GOT3 (cell line): Measurements from ENCODE around the gene RFX3.

Source experiments
- DNase-seq: peaks from one replicate; lab custom pipeline; 2025; ENCODE audit warnings: mixed read lengths; lab: John Stamatoyannopoulos, UW

Gene RFX3

DNA sequence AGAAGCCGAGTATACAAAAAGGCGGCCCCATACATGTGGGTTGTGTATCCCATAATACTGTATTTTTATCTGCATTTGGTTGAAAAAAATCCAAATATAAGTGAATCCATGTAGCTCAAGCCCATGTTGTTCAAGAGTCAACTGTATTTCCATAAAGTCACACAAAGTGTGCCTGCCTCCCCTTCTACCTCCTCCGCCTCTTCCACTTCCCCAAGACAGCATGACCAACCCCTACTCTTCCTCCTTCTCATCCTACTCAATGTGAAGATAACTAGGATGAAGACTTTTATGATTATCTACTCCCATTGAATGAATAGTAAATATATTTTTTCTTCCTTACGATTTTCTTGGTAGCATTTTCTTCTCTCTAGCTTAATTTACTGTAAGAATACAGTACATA lies 92.7 kb downstream of the RFX3 start:
- DNase-seq: no peak

DNA sequence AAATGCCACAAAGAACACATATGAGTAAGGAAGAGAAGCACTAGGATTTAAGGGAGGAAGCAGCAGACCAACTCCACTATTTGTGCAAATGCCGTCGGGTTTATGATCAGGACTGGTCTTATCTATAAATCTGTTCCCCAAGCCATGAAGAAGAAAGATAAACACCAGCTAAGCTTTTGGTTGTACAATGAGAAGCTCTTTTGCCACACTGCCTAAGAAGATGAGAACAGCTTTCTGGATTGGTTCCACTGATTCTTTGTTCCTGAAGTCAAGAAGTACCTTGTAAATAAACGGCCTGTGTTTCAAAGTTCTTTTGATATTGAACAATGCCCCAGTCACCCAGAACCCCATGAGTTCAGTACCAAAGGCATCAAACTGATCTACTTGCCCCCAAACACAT lies 93.9 kb downstream of the RFX3 start:
- no peak for DNase-seq

DNA sequence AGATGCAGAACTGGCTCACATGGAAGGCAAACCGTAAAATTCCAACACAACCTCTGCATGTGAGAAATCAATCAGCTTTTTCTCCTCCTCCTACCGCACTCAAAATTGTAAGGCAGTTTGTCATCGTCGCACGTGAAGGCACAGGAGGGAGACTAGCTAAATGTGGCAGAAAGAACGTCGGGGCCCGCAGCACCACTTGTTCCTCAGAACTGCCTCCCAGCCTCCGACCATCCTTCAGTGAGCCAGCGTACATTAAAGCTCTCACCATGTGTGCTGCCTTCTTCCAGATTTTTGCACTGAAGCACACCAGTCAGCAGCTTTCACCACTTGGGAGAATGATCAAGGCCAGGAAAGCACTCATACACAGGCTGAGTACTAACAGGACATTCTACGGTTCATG lies 105.9 kb downstream of the RFX3 start:
- DNase-seq: no peak

DNA sequence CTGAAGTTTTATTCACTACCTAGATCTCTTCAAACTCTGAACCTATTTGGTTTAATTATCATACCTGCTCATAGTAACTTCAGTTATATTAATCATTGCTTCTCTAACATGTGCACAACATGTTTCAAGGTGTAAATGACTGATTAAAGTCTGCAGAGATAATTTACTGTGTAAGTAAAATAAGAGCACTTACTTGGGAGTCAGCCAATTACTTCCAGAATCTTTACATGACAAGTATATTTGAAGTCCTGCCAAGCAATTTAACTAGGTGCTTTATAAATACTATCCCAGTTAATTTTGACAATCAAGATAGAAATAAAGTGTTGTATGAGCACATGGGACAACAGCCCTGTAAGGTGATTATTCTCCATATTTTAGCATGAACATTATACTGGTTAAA lies 109.9 kb downstream of the RFX3 start:
- DNase-seq: no peak

DNA sequence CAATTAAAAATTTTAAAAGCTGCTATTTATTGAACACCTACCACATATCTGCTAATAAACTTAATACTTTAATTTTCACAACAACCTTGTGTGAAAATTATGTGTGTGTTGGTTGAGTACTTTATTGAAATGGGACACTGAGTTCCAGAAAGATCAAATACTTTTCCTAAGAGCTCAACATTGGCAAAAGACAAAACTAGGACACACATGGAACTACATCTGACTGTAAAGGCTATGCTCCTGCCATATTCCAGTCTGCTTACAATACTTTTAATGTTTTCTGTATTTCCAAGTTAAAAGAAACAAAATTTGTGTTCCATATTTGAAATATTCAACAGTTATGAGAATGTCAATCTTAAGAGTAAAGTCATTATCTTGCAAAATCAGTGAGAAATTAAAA lies 111.8 kb downstream of the RFX3 start:
- no peak for DNase-seq

DNA sequence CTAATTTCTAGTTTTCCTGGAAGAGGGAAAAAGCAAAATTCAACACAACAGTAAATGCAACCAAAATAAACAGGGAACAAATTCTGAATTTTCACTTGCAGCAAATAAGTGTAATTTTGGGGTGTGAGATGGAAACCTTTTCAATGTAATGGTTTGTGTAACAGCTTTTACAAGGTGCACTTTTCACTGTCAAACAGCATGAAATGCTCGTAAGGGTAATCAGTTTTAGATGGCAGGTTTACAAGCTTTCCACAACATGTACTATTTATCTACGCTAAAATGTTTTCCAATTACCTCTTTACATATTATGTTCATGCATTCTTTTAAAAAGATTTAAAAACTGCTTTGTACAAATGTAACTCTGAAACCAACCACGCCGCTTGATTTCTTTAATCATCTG lies 115.3 kb downstream of the RFX3 start:
- DNase-seq: no peak

DNA sequence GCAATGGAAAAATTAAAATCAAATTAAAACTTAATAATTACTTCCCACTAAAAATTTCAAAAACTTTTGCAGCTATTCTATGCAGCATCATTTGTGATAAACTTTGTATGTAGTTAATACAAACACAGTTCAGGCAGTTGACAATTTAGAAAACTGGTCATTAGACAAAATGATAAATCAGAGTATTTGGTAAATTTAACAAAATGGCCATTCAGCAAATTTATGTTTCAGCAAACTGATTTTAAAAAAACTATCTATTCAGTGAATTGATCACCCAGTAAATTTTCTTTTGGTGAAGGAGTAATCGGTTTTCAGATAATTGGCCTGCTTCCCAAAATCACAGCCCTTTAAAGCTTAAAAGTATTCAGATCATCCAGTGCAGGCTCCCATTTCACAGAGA lies 116.3 kb downstream of the RFX3 start:
- DNase-seq: no peak

DNA sequence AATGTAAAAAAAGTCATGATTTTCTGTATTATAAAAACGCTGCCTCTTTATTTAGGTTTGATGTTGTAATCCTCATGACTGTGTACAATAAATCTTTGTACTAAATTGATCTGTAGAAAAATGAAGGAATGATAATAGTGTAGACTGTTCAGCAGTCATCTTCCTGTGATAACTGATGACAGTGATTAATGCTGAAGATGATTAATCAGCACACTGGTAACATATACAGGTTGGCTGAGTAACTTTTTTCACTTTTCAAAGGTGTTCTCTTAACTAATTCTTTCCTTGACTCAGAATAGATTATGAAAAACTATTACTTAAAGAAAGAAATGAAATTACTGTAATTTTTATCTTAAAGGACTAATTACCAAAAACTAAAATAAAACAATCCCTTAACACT lies 122.5 kb downstream of the RFX3 start:
- no peak for DNase-seq

DNA sequence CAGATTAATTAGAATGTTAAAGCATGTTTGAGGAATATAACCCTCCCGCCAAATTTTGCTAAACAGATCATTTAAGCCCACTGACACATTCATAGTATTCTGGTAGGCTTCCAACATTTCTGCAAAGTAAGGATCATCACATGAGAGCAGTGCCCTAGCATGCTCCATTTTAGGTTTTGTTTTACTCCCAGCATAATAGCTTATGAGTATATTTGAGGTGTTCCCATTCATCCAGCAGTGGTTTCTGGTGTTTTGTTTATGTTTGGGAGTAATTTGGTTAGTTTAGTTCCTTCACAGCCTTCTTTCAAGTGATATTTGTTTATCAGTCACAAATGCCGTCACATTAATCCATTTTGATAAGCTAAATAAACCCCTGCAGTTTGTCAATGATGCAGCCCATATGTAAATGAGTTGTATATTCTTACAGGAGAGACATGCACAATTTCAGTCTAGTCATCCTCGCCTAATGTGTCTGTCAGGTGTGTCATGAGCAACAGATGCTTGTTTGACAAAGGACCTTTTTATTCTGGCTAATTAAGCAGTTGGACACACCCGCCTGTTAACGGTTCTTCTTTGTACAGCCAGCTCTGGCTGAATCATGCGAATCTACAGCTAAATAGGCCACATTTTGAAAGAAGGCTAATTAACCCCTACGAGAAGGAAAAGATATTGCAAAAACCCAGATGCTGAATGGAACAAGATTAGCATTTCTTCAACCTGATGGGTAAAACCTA lies 124.4 kb downstream of the RFX3 start:
- DNase-seq: no peak

DNA sequence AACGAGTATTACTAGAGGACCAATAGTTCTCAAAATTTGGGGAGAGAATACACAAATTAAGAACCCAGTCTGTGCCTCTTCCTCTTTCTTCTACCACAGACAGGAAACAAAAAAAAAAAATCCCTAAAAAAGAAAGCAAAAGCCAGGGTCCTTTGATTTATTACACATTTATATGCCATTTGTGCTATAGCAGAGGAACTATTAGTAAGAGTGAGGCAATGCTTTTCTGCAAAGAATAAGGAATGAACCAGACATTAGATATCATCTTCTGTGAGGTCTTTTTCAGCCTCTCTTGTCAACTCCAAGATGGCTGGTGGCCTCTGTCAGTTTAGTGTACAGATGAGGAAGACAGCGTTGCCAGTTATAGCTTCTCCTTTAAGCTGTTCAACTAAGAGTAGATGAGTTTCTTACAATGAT lies 127.6 kb downstream of the RFX3 start:
- no peak for DNase-seq

DNA sequence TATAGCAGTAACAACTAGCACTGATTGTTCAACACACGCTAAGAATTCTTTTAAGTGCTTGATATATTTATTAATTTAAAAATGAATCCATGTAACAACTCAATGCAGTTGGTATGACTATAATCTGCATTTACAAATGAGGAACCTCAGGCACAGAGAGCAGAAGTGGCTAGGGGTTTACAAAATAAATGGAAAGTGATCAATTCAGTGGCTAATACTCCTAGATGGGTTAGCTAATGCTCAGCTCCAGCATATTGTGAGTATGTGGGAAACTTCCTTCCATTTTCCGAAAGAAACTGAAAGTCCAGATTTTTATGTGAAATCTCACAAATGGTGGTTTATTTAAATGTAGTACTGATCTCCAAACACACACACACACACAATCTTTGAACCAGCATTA lies 128.0 kb downstream of the RFX3 start:
- DNase-seq: no peak

DNA sequence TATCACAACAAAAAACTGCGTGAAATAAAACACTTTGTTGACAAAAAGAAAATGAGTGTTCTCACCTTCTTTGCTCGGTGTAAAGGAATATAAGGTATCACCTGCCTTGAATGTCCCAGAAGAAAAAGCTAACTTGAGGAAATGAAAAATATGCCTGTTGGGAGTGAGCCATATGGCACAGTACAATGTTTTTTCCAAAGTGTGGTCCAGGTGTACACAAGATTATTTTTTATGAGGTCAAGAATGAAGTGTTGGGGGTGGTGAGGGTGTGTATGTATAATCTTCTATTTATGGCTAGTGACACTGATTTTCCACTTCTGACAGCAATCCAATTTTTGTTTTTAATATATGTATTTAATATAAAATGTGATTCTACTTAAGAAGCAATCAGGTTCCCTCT lies 134.4 kb downstream of the RFX3 start:
- DNase-seq: no peak

DNA sequence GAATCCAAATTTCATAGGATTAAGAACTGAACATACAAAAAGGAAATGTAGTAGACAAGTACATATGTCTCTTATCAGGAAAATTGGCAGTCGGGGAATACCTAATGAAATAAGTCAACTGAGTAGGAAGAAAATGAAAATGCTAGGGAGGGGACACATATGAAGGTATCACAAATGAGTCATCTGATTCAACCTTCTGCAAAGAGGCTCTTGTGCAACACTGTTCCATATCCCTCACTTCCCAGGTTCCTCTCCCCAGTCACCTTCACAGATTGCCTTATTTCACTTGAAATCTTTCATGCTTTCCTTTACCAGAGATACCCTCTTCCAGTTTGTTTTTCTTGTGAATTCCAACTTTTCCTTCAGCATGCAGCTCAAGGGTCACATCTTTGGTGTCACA lies 139.0 kb downstream of the RFX3 start:
- no peak for DNase-seq

DNA sequence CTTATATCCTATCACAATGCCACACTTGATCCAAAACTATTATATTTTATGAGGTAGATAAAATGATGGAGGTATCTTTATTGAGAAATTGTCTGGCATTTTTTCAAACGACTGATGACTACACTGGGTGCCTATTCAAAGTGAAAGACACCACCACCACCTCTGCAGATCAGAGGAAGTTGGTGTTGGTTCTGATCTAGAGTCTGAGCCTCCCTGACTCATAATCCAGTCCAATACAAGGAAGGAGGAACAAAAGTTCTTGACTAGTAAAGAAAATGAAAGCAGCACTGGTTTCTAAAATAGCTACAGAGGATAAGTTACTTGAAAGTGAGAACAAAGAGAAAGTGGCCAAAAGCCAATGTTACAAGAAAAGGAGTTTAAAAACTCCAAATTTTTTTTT lies 139.9 kb downstream of the RFX3 start:
- no peak for DNase-seq

DNA sequence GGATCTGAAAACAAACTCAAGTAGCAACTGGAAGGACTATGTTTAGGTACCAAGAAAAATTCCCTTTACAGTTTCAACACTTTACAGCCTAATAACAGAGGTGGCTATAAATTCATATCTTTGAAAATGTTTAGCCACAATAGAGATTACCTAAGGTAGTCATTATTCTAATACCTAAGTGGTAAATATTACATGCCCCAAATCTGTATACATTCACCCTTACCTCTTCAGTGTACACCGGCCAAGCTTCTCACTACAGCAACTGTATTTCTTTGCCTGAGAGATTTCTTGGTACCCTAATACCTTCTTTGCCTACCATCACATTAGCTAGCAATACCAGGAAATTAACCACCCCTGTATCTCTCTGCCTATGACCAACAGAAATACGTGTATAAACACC lies 154.0 kb downstream of the RFX3 start:
- no peak for DNase-seq

DNA sequence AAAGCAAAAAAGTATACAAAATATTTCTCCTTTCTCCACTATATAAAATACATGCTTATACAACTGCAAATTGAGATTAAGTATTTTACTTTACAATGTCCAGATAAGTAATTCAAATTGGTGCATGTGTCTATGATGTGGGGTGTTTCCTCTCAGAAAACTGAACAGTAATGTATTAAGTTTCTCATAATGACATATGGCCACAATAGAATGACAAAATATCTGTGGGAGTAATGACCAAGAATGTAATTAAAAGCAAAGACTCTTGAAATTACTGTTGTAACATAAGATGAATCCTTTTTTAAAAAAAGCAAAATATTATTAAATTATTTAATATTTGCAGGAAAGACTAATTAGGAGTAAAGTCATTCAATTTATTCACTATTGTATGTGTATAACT lies 155.1 kb downstream of the RFX3 start:
- no peak for DNase-seq

DNA sequence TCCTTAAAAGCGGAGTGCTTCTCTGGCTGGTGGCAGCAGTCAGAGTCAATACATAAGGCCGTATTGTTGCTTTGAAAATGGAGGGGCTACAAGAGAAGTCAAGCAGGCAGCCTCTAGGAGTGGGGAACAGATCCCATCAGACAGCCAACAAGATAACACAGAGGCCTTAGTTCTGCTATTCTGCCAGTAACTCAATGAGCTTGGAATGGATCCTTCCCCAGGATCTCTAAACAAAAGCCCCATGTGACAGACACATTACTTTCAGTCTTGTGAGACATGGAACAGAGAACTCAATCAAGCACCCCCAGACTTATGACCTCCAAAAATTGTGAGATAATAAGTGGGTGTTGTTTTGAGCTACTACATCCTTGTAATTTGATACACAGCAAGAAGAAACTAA lies 158.6 kb downstream of the RFX3 start:
- DNase-seq: no peak

DNA sequence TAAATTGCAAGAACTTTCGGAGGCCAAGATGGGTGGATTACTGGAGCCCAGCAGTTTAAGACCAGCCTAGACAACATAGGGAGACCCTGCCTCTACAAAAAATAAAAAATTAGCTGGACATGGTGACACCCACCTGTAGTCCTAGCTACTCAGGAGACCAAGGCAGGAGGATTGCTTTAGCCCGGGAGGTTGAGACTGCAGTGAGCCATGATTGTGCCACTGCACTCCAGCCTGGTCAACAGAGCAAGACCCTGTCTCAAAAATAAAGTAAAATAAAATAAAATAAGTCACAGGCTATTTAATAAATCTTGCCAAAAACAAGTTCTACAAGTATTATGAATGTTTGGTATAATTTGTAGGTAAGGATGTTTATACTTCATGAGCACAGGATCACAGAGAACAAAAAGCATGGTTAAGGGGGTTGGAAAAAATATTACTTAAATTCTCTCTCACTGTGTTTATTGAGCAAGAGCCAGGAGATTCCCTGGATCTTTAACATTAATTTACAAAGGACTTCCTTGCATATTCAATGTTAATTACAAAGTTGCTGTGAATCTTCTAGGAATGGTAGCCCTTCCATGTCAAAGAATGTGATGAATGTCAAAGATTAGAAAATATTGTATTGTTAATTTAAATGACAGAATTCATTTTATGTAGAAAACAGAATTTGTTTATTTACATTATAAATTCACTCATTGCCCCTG lies 164.0 kb downstream of the RFX3 start:
- no peak for DNase-seq

DNA sequence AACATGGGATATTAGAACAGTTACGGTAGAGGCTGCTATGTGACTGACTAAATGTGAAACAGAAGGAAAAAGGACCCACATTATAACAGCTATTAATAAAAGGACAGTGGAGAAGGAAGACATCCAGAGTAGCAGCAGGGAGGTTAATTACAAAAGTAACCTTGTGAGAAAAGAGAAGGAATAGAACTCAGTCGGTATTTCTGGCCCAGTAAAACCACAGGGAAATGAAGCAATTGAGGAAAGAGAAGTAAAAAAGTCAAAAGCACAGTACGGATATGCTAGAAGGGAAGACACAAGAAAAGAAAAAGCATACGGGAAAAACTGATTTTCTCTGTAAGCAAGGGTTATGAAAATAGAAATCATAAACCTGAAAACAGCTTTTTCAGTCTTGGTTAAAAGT lies 164.7 kb downstream of the RFX3 start:
- DNase-seq: no peak

DNA sequence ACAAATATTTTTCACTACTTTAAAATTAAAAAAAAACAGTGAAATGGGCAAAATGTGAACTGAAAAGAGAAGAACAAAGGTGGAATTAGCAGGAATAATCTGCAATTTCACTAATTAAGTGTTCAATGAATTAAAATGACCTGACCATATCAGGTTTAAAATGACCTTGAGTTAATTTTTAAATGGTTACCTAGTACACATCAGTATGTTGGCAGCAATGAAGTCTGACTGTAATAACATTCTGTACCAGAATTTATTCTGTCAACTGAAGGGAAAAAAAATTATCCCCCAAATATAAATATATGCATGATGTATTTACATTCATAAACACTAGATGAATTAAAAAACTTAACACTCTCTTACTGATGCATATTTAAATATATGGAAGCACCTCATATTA lies 165.6 kb downstream of the RFX3 start:
- DNase-seq: no peak

DNA sequence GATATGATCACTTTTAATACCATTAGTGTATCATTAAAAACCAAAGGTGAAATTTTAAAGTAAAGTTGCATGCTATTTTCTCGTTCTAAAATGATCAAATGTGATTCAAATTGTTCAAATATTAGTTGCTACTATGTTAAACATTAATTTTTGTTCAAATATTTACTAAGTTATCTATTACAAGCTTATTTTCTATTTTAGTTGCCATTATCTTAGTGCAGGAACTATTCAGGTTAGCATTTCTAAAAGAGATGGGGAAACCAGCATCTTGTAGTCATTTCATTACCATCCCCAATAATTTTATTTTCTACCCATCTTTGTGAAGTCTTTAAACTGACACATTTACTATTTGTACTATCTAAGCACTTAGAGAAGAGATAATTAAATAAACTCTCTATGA lies 166.0 kb downstream of the RFX3 start:
- no peak for DNase-seq

DNA sequence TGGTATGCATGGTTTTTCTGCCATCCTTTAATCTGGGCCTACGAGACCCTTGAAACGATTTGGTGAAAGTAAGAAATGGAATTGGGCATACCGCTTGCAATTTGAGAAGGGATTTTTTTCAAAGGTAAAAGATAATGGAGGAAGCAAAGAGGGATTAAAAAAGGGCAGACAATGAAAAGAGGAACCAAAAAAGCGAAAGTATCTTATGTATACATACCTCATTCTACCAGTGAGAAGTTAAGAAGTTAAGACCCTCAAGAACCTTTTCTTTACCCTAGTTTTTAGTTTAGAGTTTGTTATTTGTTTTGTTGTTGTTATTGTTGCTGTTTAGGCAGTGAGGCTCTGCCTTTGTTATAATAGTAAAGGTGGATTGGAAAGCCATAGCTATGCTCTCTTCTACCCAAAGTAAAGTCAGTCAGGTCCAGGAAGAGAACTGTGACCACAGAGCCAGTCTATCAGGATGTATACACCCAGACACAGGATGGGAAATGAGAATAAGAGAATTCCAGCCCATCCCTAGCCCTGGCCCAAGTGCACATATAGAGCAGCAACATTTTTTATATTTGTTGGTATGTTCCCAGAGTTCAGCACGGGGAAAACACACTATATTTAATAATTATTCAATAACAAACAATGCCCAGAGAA lies 166.6 kb downstream of the RFX3 start:
- no peak for DNase-seq

DNA sequence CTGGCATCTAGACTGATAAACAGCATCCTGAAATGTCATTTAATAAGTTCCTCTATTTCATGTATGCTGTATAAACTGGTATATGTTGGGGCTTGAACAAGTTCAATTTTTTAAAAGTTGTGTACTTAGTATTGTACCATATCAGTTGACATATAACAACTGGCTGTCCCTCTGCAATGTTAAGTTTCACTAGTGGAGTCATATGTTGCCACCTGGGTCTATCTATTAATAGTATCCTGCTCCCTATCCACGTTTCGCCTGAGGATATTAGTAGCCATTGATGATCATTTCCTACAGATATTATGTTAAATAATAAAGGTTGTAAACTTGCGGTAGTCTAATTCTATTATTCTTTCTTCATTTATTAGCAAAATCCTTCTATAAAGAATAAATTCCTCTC lies 177.6 kb downstream of the RFX3 start:
- no peak for DNase-seq

DNA sequence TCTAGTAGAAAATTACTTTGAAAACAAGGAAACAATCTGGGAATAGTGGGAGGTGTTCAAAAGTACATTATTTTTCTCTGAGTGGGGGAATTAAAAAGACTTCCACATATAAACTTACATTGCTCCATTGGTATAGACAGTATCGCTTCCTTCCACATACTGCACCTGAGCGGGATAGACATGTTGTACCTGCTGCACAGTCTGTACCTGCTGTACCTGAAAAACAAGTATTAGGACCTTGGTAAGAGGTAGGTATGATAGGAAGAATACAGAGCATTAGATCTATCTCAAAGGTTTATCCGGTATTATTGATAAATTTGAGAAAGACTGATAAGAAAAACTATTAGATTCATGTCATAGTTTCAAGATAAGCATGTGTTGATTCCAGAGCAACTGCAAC lies 179.3 kb downstream of the RFX3 start:
- DNase-seq: no peak
